EH (cell line): ENCODE measurements around the gene HIPK2.
A peak's percentile ranks its signal among the peaks of the same experiment; 100 is the strongest.

Experiments used
- DNase-seq: peaks from one replicate; pipeline ENCODE4 v3.0.0-alpha.2; 2015; ENCODE audit warnings: low read depth

HIPK2 gene

GRCh38 chr7:139696552-139696951 is 81.2 kb downstream of the HIPK2 start:
- DNase-seq, result no peak

GRCh38 chr7:139695588-139695987 is 82.2 kb downstream of the HIPK2 start:
- peak; percentile 56 for DNase-seq

GRCh38 chr7:139695051-139695450 is 82.7 kb downstream of the HIPK2 start:
- no peak for DNase-seq

GRCh38 chr7:139694389-139694676 is 83.5 kb downstream of the HIPK2 start:
- DNase-seq, result no peak

- no peak for DNase-seq
These were observed 84.0 kb downstream of the HIPK2 start for GRCh38 chr7:139693651-139694388.

- no peak for DNase-seq
These were observed 85.1 kb downstream of the HIPK2 start for GRCh38 chr7:139692723-139693122.

- DNase-seq, result no peak
These were observed 86.5 kb downstream of the HIPK2 start for GRCh38 chr7:139691253-139691781.

- peak; percentile 44 for DNase-seq
These were observed 89.7 kb downstream of the HIPK2 start for GRCh38 chr7:139687980-139688632.

GRCh38 chr7:139687211-139687954 is 90.4 kb downstream of the HIPK2 start:
- peak; percentile 14 for DNase-seq

GRCh38 chr7:139683137-139683921 is 94.5 kb downstream of the HIPK2 start:
- DNase-seq, result peak; percentile 76

GRCh38 chr7:139682136-139683013 is 95.4 kb downstream of the HIPK2 start:
- peak; percentile 94 for DNase-seq

GRCh38 chr7:139681812-139682135 is 96.0 kb downstream of the HIPK2 start:
- DNase-seq, result no peak

- DNase-seq, result no peak
These were observed 96.4 kb downstream of the HIPK2 start for GRCh38 chr7:139681463-139681755.

- peak; percentile 99 for DNase-seq
These were observed 96.9 kb downstream of the HIPK2 start for GRCh38 chr7:139680676-139681462.

GRCh38 chr7:139679731-139680594 is 97.8 kb downstream of the HIPK2 start:
- peak; percentile 59 for DNase-seq

GRCh38 chr7:139676390-139676789 is 101.4 kb downstream of the HIPK2 start:
- DNase-seq, result no peak

- peak; percentile 53 for DNase-seq
These were observed 102.4 kb downstream of the HIPK2 start for GRCh38 chr7:139675127-139676125.

GRCh38 chr7:139674752-139675126 is 103.1 kb downstream of the HIPK2 start:
- no peak for DNase-seq
